A673 (cell line): Measurements from ENCODE around the gene TRAPPC14. TPM values are rescaled to one million over a fixed set of nuclear protein-coding genes. Genes with fewer than 3 reads are reported as not detected.

Experiments
- BruUV-seq: library from RNA; stranded (reverse); fragments of 400-500 nt; replicated peaks from 2 replicates; lab custom pipeline; 2021; lab: Mats Ljungman, UMichigan
- CTCF ChIA-PET: fragments of 300-600 bp; sonication (Branson Sonifier 250); formaldehyde crosslinking; loops from one replicate; lab custom pipeline; 2022; ENCODE audit warnings: antibody characterized with exemption; lab: Charles Lee
- POLR2A ChIA-PET: fragments of 300-600 bp; sonication (Branson Sonifier 250); formaldehyde crosslinking; loops from one replicate; lab custom pipeline; 2022; ENCODE audit warnings: antibody characterized with exemption; ENCODE audit not compliant: low non-redundant PET; lab: Charles Lee
- DNase-seq: peaks from one replicate; pipeline ENCODE4 v3.0.0-alpha.2; 2015; ENCODE audit warnings: low spot score
- H3K27ac ChIP-seq: fragments of 200-600 bp; sonication (generic); 2 replicates; pipeline ENCODE4 v1.5.1; 2016; ENCODE audit warnings: mixed run types, low read depth, mild to moderate bottlenecking, mixed read lengths, antibody characterized with exemption, low read length; ENCODE audit not compliant: poor library complexity, severe bottlenecking
- H3K27me3 ChIP-seq: fragments of 200-600 bp; sonication (generic); replicated peaks from 2 replicates; pipeline ENCODE4 v1.6.1; 2017; ENCODE audit warnings: mixed run types, low read depth, mild to moderate bottlenecking, mixed read lengths, antibody characterized with exemption, low read length; ENCODE audit not compliant: insufficient read depth, poor library complexity
- H3K36me3 ChIP-seq: fragments of 200-600 bp; sonication (generic); 2 replicates; pipeline ENCODE4 v1.6.1; 2016; ENCODE audit warnings: mixed run types, mild to moderate bottlenecking, mixed read lengths, antibody characterized with exemption, low read length; ENCODE audit not compliant: insufficient read depth, poor library complexity, severe bottlenecking
- H3K4me1 ChIP-seq: fragments of 200-600 bp; sonication (generic); 2 replicates; pipeline ENCODE4 v1.6.1; 2017; ENCODE audit warnings: mixed run types, mild to moderate bottlenecking, mixed read lengths, antibody characterized with exemption, low read length; ENCODE audit not compliant: insufficient read depth, poor library complexity, severe bottlenecking
- H3K4me3 ChIP-seq: fragments of 200-600 bp; sonication (generic); 2 replicates; pipeline ENCODE4 v1.5.1; 2016; ENCODE audit warnings: low read depth, mixed run types, mild to moderate bottlenecking, mixed read lengths, low read length; ENCODE audit not compliant: poor library complexity, severe bottlenecking
- H3K9me3 ChIP-seq: fragments of 200-600 bp; sonication (generic); 2 replicates; pipeline ENCODE4 v1.6.1; 2016; ENCODE audit warnings: mixed run types, low read depth, mild to moderate bottlenecking, mixed read lengths, antibody characterized with exemption, low read length; ENCODE audit not compliant: poor library complexity, severe bottlenecking
- CTCF ChIP-seq: fragments of 300-800, 200-600 bp; sonication (generic); conservative IDR thresholded peaks from 2 replicates; pipeline ENCODE4 v1.5.1; 2017; ENCODE audit warnings: low read depth, mild to moderate bottlenecking, antibody characterized with exemption, low read length, moderate library complexity, mixed read lengths
- EZH2 ChIP-seq: fragments of 200-600 bp; sonication (generic); IDR thresholded peaks from 2 replicates; pipeline ENCODE4 v1.6.1; 2017; ENCODE audit warnings: borderline replicate concordance, low read depth, mild to moderate bottlenecking, mixed read lengths, antibody characterized with exemption, low read length; ENCODE audit not compliant: poor library complexity, severe bottlenecking
- intact Hi-C: fragments of 100-400 bp; cut with micrococcal nuclease; formaldehyde crosslinking; loops from one replicate; pipeline ENCODE4 v1.10.0; 2022; ENCODE audit not compliant: unreplicated experiment
- total RNA-seq: library from RNA; stranded (reverse); gene quantifications from 2 replicates; pipeline ENCODE4 v1.2.3, GENCODE V29; 2021

TRAPPC14 gene
- total RNA-seq, 1 experiment from 2014 or later = 22.6 TPM

- CTCF ChIA-PET = no interaction called here
- no peaks in the 10 kb centered on the region for H3K9me3 ChIP-seq
- no TSS peak for BruUV-seq
These were observed 12.7 kb upstream of the TRAPPC14 start for GRCh38 chr7:100171087-100171681.

GRCh38 chr7:100170101-100170897 lies 11.8 kb upstream of the TRAPPC14 start:
- Histone ChIP-seq H3K4me1 (peaks cover 23% of the 10 kb centered on the region), H3K27ac (no peak overlapping the region), H3K4me3 (no peak overlapping the region), H3K9me3 (no peaks in the 10 kb centered on the region), H3K27me3 (no peaks in the 10 kb centered on the region), H3K36me3 (no peaks in the 10 kb centered on the region)
- ChIA-PET CTCF (no interaction called here), POLR2A (no interaction called here)
- intact Hi-C loops = no loop called here
- DNase-seq = no peak
- TF ChIP-seq EZH2 = no peak
- TF ChIP-seq CTCF = no peak
- BruUV-seq = no TSS peak

More at GRCh38 chr7:100171087-100171681, 12.7 kb upstream of the TRAPPC14 start:
- Histone ChIP-seq H3K4me1 (peaks cover 26% of the 10 kb centered on the region), H3K36me3 (no peaks in the 10 kb centered on the region), H3K27me3 (no peaks in the 10 kb centered on the region), H3K4me3 (peak overlapping the region; percentile 41), H3K27ac (no peak overlapping the region)
- TF ChIP-seq CTCF = no peak
- no peak for TF ChIP-seq EZH2
- DNase-seq = no peak
- POLR2A ChIA-PET = no interaction called here
- intact Hi-C loops = no loop called here

GRCh38 chr7:100169147-100169850 lies 10.8 kb upstream of the TRAPPC14 start:
- no peak overlapping the region for H3K4me3 ChIP-seq
- peaks cover 23% of the 10 kb centered on the region for H3K4me1 ChIP-seq
- H3K36me3 ChIP-seq = no peaks in the 10 kb centered on the region
- no peak for TF ChIP-seq EZH2
- TF ChIP-seq CTCF = no peak
- no peaks in the 10 kb centered on the region for H3K9me3 ChIP-seq
- intact Hi-C loops = no loop called here
- CTCF ChIA-PET = interaction anchor here (0.7 kb wide), 2 partner anchors 457 to 1643 kb away, joined by 3 to 6 read pairs; no protein-coding TSS in a partner anchor
- H3K27ac ChIP-seq = no peak overlapping the region
- DNase-seq = no peak
- H3K27me3 ChIP-seq = no peaks in the 10 kb centered on the region
- POLR2A ChIA-PET = no interaction called here
- no TSS peak for BruUV-seq
